Sigmoid colon (tissue), 7 donors: ENCODE data around the gene FITM2. TPM values are rescaled to one million over a fixed set of nuclear protein-coding genes. Genes with fewer than 3 reads are reported as not detected.
"Not testable (repeated sequence)": the region's sequence is repeated elsewhere in the genome, so short reads cannot be mapped to it uniquely, and the experiment has no call there.

Experiments used
- DNase-seq: peaks from one replicate; pipeline ENCODE4 v3.0.0-alpha.2; 2019
- H3K27ac ChIP-seq, 4 donors: fragments of 200-600 bp; sonication (generic); one replicate each; pipeline ENCODE4 v1.5.1; 2016 to 2019; ENCODE audit warnings: mild to moderate bottlenecking in 1 of 4
- H3K27me3 ChIP-seq, 3 donors: fragments of 200-600 bp; sonication (generic); one replicate each; pipeline ENCODE4 v1.5.1; 2019; ENCODE audit warnings: mild to moderate bottlenecking in 1 of 3
- H3K36me3 ChIP-seq, 4 donors: fragments of 200-600 bp; sonication (generic); one replicate each; pipeline ENCODE4 v1.5.1; 2016 to 2019
- H3K4me1 ChIP-seq, 4 donors: fragments of 200-600 bp; sonication (generic); one replicate each; pipeline ENCODE4 v1.5.1; 2017 to 2019
- H3K4me3 ChIP-seq, 4 donors: fragments of 200-600 bp; sonication (generic); one replicate each; pipeline ENCODE4 v1.5.1; 2017 to 2019; ENCODE audit warnings: mild to moderate bottlenecking in 2 of 4, moderate library complexity in 1 of 4
- H3K9me3 ChIP-seq, 4 donors: fragments of 200-600 bp in 3 of 4; sonication (generic) in 3 of 4; one replicate each; pipeline versions ENCODE4 v1.5.1 to v1.6.1; 2013 to 2019
- EP300 ChIP-seq, 4 donors: sonication (generic); formaldehyde crosslinking; IDR thresholded peaks; one replicate each; pipeline ENCODE4 v1.6.1; 2017; ENCODE audit warnings: antibody characterized with exemption in 4 of 4
- POLR2A ChIP-seq, 2 donors: fragments of 450-650 bp; IDR thresholded peaks; one replicate each; pipeline ENCODE4 v1.6.1; 2016; ENCODE audit warnings: antibody characterized with exemption in 2 of 2, mild to moderate bottlenecking in 2 of 2, moderate library complexity in 2 of 2
- POLR2AphosphoS5 ChIP-seq, 4 donors: sonication (generic); formaldehyde crosslinking; IDR thresholded peaks; one replicate each; pipeline ENCODE4 v1.6.1; 2017; ENCODE audit warnings: antibody characterized with exemption in 4 of 4
- WGBS, 2 donors: extraction: QIAGEN DNeasy Blood & Tissue Kit; methylation state at CpG; one replicate each; pipeline ENCODE4 v1.1.7; 2013; 5-methylcytosine and 5-hydroxymethylcytosine counted together
- intact Hi-C: fragments of 100-400 bp; cut with DNase I; formaldehyde crosslinking; loops from one replicate; pipeline ENCODE4 v1.15.1; 2023
- polyA plus RNA-seq, 3 donors: library from polyadenylated mRNA; stranded (reverse); fragments of 200-250 nt; gene quantifications; one replicate each; pipeline ENCODE4 v1.2.3, GENCODE V29; 2013
- total RNA-seq, 4 donors: library from RNA; depleted of rRNA; stranded (reverse); fragments of >200 nt; gene quantifications; one replicate each; pipeline ENCODE4 v1.1.0, GENCODE V29; 2016
- TF ChIP-seq, protein P1 (sequence below), 4 experiments: fragments of 450-650 bp in 3 of 4; fragments of 200-600 bp in 1 of 4; IDR thresholded peaks; one replicate each; pipeline ENCODE4 v1.5.1; 2016 to 2019; ENCODE audit warnings: antibody characterized with exemption in 4 of 4, mild to moderate bottlenecking in 3 of 4, moderate library complexity in 2 of 4
- donor health status: healthy with polysubstance abuse.
- donor health status: Bipolar disorder and iron deficiency.
- donor health status: healthy.

FITM2 gene
- total and polyA plus RNA-seq, 7 donors: 0.60 to 9.1 (median 6.1) TPM

DNA sequence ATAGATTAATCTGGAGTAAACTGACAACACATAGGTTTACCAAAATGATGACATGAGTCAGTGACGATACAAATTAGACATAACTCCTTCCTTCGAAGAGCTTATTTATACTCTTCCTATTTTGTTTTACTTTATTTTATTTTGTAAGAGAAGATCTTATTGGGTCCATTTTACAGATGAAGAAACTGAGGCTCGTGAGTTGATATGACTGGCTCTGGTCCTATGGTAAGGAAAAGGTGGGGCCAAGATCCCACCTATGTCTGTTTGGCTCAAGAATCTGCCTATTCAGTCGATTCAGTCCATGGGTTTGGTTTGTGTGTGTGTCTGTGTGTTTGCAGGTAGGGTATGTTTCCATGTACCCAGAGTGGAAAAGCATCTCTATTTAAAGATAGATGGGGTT, 17.4 kb upstream of the FITM2 start:
- TF ChIP-seq, protein P1, sequence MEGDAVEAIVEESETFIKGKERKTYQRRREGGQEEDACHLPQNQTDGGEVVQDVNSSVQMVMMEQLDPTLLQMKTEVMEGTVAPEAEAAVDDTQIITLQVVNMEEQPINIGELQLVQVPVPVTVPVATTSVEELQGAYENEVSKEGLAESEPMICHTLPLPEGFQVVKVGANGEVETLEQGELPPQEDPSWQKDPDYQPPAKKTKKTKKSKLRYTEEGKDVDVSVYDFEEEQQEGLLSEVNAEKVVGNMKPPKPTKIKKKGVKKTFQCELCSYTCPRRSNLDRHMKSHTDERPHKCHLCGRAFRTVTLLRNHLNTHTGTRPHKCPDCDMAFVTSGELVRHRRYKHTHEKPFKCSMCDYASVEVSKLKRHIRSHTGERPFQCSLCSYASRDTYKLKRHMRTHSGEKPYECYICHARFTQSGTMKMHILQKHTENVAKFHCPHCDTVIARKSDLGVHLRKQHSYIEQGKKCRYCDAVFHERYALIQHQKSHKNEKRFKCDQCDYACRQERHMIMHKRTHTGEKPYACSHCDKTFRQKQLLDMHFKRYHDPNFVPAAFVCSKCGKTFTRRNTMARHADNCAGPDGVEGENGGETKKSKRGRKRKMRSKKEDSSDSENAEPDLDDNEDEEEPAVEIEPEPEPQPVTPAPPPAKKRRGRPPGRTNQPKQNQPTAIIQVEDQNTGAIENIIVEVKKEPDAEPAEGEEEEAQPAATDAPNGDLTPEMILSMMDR (IDR thresholded peaks at IDR 0.05): no peak
- TF ChIP-seq EP300 (IDR thresholded peaks at IDR 0.05) (no peak), POLR2AphosphoS5 (IDR thresholded peaks at IDR 0.05) (no peak), POLR2A (IDR thresholded peaks at IDR 0.05) (no peak)
- WGBS, 2 donors: 76 to 87% methylated on average over 4 of the region's 4 CpGs
- H3K27me3 ChIP-seq: peaks cover 0 to 22% (median 15%) of the 10 kb centered on the region in 3 donors
- H3K9me3 ChIP-seq: no peaks in the 10 kb centered on the region
- intact Hi-C loops: no loop called here
- DNase-seq: no peak
- no peaks in the 10 kb centered on the region for H3K36me3 ChIP-seq
- peaks cover 0 to 8% (median 4%) of the 10 kb centered on the region in 4 donors for H3K4me1 ChIP-seq
- no peak overlapping the region for H3K4me3 ChIP-seq
- no peak overlapping the region for H3K27ac ChIP-seq

DNA sequence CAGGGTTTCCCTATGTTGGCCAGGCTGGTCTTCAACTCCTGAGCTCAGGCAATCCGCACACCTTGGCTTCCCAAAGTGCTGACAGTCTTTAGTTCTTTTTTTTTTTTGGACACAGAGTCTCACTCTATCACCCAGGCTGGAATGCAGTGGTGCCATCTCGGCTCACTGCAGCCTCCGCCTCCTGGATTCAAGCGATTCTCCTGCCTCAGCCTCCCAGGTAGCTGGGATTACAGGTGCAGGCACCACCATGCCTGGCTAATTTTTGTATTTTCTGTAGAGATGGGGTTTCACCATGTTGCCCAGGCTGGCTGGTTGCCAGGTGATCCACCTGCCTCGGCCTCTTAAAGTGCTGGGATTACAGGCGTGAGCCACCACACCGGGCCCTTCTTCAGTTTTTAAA, 16.7 kb upstream of the FITM2 start:
- H3K36me3 ChIP-seq, H3K4me1 ChIP-seq, intact Hi-C loops, H3K27ac ChIP-seq, H3K9me3 ChIP-seq, DNase-seq, H3K4me3 ChIP-seq: not testable (repeated sequence)
- 76 to 89% methylated on average over 7 of the region's 7 CpGs for WGBS, 2 donors
- H3K27me3 ChIP-seq: peaks cover 0 to 22% (median 15%) of the 10 kb centered on the region in 3 donors

DNA sequence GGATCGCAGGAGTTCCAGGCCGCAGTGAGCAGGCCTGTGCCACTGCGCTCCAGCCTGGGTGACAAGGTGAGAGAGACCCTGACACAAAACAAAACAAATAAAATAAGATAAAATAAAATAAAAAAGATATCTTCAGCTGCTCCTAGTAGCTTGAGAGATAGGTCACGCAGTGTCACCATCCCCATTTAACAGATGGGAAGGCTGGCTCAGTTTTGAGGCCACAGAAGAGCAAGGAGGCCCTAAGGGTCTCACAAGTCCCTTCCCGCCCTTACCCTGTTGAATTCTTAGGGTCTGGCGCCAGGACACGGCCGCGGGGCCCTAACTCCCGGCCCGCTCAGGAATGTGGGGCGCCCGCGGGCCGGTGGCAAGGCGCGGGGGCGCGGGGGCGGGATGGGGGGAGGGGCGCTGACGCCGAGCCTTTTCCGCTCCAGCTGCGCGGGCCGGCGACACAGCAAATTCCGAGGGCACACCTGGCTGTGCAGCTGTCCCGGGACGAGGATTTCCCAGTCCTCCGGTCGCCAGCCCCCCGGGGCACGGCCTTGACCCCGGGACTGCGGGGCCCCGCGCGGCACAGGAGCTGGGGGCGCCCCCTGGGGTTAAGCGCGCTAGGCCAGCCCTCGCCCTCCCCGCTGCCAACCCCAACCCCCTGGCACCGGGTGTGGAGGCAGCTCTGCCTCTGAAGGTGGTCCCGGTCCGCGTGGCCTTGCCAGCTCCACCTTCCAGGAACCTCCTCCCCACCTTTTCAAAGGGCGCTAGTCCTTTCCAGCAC, 15.6 kb upstream of the FITM2 start:
- TF ChIP-seq, protein P1 (IDR thresholded peaks at IDR 0.05): no peak
- no peak for TF ChIP-seq EP300 (IDR thresholded peaks at IDR 0.05)
- TF ChIP-seq POLR2AphosphoS5 (IDR thresholded peaks at IDR 0.05): no peak
- TF ChIP-seq POLR2A (IDR thresholded peaks at IDR 0.05): no peak
- no peak for DNase-seq
- peaks cover 0 to 22% (median 15%) of the 10 kb centered on the region in 3 donors for H3K27me3 ChIP-seq
- peak overlapping the region in 3 of 4 donors; percentile 7 to 35 (median 31) for H3K4me3 ChIP-seq
- no peak overlapping the region for H3K27ac ChIP-seq
- H3K4me1 ChIP-seq: peaks cover 0 to 8% (median 4%) of the 10 kb centered on the region in 4 donors
- H3K36me3 ChIP-seq: no peaks in the 10 kb centered on the region
- no peaks in the 10 kb centered on the region for H3K9me3 ChIP-seq
- intact Hi-C loops: no loop called here
- WGBS, 2 donors: 8 to 13% methylated on average over 50 of the region's 50 CpGs

DNA sequence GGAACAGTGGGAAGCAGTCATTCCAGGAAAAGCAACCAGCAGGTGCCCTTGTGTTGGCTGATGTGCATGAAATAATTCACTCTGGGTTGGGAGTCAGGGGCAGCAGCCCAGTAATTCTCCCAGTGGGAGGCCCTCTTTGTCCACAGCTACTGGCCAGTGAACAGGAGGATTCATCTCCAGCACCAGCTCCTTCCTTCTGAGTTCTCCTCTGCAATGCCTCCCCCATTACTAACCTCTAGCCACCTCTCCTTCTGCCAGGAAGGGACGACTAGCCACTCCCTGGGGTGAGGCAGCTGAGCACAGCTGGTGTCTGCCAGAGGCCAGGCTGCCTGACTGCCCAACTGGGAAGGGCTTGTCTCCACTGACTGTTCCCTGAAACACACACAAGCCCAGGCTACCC, 13.3 kb upstream of the FITM2 start:
- H3K4me3 ChIP-seq: no peak overlapping the region
- no peak for TF ChIP-seq POLR2AphosphoS5 (IDR thresholded peaks at IDR 0.05)
- no peak for TF ChIP-seq POLR2A (IDR thresholded peaks at IDR 0.05)
- no peak for TF ChIP-seq EP300 (IDR thresholded peaks at IDR 0.05)
- TF ChIP-seq, protein P1 (IDR thresholded peaks at IDR 0.05): no peak
- WGBS, 2 donors: 6 to 20% methylated on average over 1 of the region's 1 CpG
- intact Hi-C loops: no loop called here
- H3K9me3 ChIP-seq: no peaks in the 10 kb centered on the region
- peaks cover 0 to 8% (median 4%) of the 10 kb centered on the region in 4 donors for H3K4me1 ChIP-seq
- DNase-seq: no peak
- no peak overlapping the region for H3K27ac ChIP-seq
- H3K36me3 ChIP-seq: no peaks in the 10 kb centered on the region
- H3K27me3 ChIP-seq: peaks cover 0 to 22% (median 15%) of the 10 kb centered on the region in 3 donors

DNA sequence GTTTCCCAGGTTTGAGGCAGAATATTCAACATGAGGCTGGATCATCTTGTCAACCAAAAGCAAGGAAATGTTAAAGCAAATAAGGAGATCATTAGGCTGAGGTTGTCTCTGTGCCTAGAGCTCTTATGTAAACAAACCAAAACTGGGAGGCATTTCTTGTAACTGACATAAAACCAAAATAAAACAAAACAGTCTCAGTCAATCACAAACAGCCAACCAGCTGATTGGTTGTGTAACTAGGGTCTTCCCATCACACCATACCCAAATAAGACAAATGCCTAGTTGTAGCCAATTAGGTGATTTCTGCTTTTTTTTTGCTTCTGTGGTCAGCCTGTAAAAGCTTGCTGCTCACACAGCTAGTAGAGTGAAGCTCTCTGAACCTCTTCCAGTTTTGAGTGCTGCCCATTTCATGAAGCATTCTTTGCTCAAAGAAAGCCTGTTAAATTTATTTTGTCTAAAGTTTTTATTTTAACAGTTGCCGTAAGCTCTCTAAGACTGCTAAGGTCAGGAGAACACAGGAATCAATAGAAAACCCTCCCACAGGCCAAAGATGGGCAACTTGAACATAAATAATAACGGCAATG, 8.9 kb upstream of the FITM2 start:
- no peaks in the 10 kb centered on the region for H3K36me3 ChIP-seq
- WGBS, 2 donors: 94 to 95% methylated on average over 2 of the region's 2 CpGs
- H3K27me3 ChIP-seq: no peaks in the 10 kb centered on the region
- no peak for TF ChIP-seq EP300 (IDR thresholded peaks at IDR 0.05)
- TF ChIP-seq, protein P1 (IDR thresholded peaks at IDR 0.05): no peak
- H3K9me3 ChIP-seq: no peaks in the 10 kb centered on the region
- no peak for DNase-seq
- H3K4me1 ChIP-seq: no peaks in the 10 kb centered on the region
- H3K4me3 ChIP-seq: no peak overlapping the region
- H3K27ac ChIP-seq: no peak overlapping the region
- intact Hi-C loops: loop anchor here (10.0 kb wide), 3 partner anchors 405 to 565 kb away; partner anchors contain the start of gene YWHAB
